Gastrocnemius medialis (tissue), 4 donors: ENCODE results near the gene SMARCC1. TPM values are rescaled to one million over a fixed set of nuclear protein-coding genes. Genes with fewer than 3 reads are reported as not detected.
"Not testable (repeated sequence)": the region's sequence is repeated elsewhere in the genome, so short reads cannot be mapped to it uniquely, and the experiment has no call there.

Source experiments
- ATAC-seq, 2 donors: fragments of 150-250 bp; one replicate each; pipeline ENCODE4 v1.9.1; 2016
- DNase-seq, 2 donors: peaks; one replicate each; pipeline ENCODE4 v3.0.0-alpha.2; 2019
- H3K27ac ChIP-seq, 4 donors: fragments of 200-600 bp; sonication (generic); 1 replicate in 1 of 4; 2 replicates in 3 of 4; pipeline ENCODE4 v1.5.1; 2016 to 2018; ENCODE audit warnings: mild to moderate bottlenecking in 2 of 4, moderate library complexity in 1 of 4
- H3K27me3 ChIP-seq, 3 donors: fragments of 200-600 bp; sonication (generic) in 2 of 3; 1 replicate in 1 of 3; 2 replicates in 2 of 3; pipeline versions ENCODE4 v1.5.1 to v1.6.0; 2016 to 2019; ENCODE audit warnings: mild to moderate bottlenecking in 1 of 3, moderate library complexity in 1 of 3
- H3K36me3 ChIP-seq, 2 donors: fragments of 200-600 bp; sonication (generic) in 1 of 2; one replicate each; pipeline ENCODE4 v1.5.1; 2017 to 2018
- H3K4me1 ChIP-seq, 2 donors: fragments of 200-600 bp; sonication (generic) in 1 of 2; one replicate each; pipeline ENCODE4 v1.5.1; 2016 to 2017; ENCODE audit warnings: mild to moderate bottlenecking in 2 of 2
- H3K4me3 ChIP-seq, 4 donors: fragments of 200-600 bp; sonication (generic) in 3 of 4; 1 replicate in 1 of 4; 2 replicates in 3 of 4; pipeline ENCODE4 v1.5.1; 2016 to 2019; ENCODE audit warnings: mild to moderate bottlenecking in 2 of 4
- H3K9me3 ChIP-seq, 3 donors: fragments of 200-600 bp; sonication (generic) in 2 of 3; 1 replicate in 1 of 3; 2 replicates in 2 of 3; pipeline ENCODE4 v1.5.1; 2016 to 2019
- POLR2A ChIP-seq, 2 donors: fragments of 450-650 bp; IDR thresholded peaks; one replicate each; pipeline ENCODE4 v1.6.1; 2017; ENCODE audit warnings: antibody characterized with exemption in 2 of 2, mild to moderate bottlenecking in 2 of 2, moderate library complexity in 2 of 2
- in situ Hi-C, 4 donors: fragments of 200-750 bp; cut with MboI; loops; one replicate each; pipeline versions ENCODE4 v1.15.0 to v1.8.0; 2017; ENCODE audit warnings: low sequenced_read_pairs in 4 of 4
- intact Hi-C: fragments of 100-400 bp; cut with DNase I; formaldehyde crosslinking; loops from one replicate; pipeline ENCODE4 v1.15.1; 2023; ENCODE audit warnings: low total_unique reads
- total RNA-seq, 4 donors: library from RNA; depleted of rRNA; stranded (reverse); fragments of >200 nt; gene quantifications; one replicate each; pipeline versions ENCODE4 v1.1.0 to v1.2.3, GENCODE V29; 2016
- TF ChIP-seq, protein P1 (sequence below), 5 experiments: fragments of 450-650 bp in 3 of 5; fragments of 200-600 bp in 2 of 5; sonication (generic) in 2 of 5; IDR thresholded peaks in 4 of 5; conservative IDR thresholded peaks in 1 of 5; 1 replicate in 4 of 5; 2 replicates in 1 of 5; pipeline ENCODE4 v1.5.1; 2016 to 2019; ENCODE audit warnings: antibody characterized with exemption in 5 of 5, mild to moderate bottlenecking in 3 of 5, moderate library complexity in 3 of 5

The SMARCC1 gene
- total RNA-seq, 4 donors from 2014 or later: 24.5 to 32.1 (median 28.1) TPM

DNA sequence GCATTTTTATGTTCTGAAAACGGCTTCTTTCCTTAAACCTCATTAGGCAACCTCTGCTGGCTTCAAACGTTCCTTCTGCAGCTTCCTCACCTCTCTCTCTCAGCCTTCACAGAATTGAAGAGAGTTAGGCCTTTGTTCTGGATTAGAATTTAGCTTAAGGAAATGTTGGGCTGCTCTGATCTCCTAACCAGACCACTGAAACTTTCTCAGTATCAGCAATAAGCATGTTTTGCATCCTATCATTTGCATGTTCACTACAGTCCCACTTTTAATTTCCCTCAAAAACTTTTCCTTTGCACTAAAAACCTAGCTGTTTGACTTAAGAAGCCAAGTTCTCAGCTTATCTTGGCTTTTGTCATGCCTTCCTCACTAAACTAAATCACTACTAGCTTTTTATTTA lies 49.5 kb downstream of the SMARCC1 start:
- H3K36me3 ChIP-seq: peaks cover 2 to 75% of the 10 kb centered on the region in 2 donors
- H3K27me3 ChIP-seq: no peaks in the 10 kb centered on the region
- H3K4me3 ChIP-seq: no peak overlapping the region
- intact Hi-C loops: no loop called here
- in situ Hi-C loops: no loop called here
- no peaks in the 10 kb centered on the region for H3K4me1 ChIP-seq
- H3K27ac ChIP-seq: no peak overlapping the region
- H3K9me3 ChIP-seq: no peaks in the 10 kb centered on the region
- DNase-seq (no peak), ATAC-seq (no peak)
- no peak for TF ChIP-seq POLR2A (IDR thresholded peaks at IDR 0.05)
- TF ChIP-seq, protein P1, sequence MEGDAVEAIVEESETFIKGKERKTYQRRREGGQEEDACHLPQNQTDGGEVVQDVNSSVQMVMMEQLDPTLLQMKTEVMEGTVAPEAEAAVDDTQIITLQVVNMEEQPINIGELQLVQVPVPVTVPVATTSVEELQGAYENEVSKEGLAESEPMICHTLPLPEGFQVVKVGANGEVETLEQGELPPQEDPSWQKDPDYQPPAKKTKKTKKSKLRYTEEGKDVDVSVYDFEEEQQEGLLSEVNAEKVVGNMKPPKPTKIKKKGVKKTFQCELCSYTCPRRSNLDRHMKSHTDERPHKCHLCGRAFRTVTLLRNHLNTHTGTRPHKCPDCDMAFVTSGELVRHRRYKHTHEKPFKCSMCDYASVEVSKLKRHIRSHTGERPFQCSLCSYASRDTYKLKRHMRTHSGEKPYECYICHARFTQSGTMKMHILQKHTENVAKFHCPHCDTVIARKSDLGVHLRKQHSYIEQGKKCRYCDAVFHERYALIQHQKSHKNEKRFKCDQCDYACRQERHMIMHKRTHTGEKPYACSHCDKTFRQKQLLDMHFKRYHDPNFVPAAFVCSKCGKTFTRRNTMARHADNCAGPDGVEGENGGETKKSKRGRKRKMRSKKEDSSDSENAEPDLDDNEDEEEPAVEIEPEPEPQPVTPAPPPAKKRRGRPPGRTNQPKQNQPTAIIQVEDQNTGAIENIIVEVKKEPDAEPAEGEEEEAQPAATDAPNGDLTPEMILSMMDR (IDR thresholded peaks at IDR 0.05 in 4 of 5, conservative IDR thresholded peaks at IDR 0.05 in 1 of 5): no peak

DNA sequence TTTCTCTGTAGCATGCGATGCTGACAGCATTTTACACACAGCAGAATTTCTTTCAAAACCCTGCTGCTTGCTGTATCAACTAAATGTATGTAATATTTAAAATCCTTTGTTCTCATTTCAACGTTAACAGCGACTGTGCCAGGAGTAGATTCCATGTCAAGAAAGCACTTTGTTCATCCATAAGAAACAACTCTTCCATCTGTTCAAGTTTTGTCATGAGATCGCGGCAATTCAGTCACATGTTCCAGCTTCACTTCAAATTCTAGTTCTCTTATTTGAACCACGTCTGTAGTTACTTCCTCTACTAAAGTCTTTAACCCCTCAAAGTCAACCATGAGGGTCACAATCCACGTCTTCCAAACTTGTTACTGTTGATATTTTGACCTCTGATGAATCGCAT lies 50.6 kb downstream of the SMARCC1 start:
- ATAC-seq (no peak), DNase-seq (no peak)
- Histone ChIP-seq H3K9me3 (no peaks in the 10 kb centered on the region), H3K27me3 (no peaks in the 10 kb centered on the region), H3K4me3 (no peak overlapping the region), H3K27ac (no peak overlapping the region), H3K4me1 (no peaks in the 10 kb centered on the region), H3K36me3 (peaks cover 2 to 71% of the 10 kb centered on the region in 2 donors)
- TF ChIP-seq POLR2A (IDR thresholded peaks at IDR 0.05): no peak
- TF ChIP-seq, protein P1 (IDR thresholded peaks at IDR 0.05 in 4 of 5, conservative IDR thresholded peaks at IDR 0.05 in 1 of 5): no peak
- in situ Hi-C loops (no loop called here), intact Hi-C loops (no loop called here)

DNA sequence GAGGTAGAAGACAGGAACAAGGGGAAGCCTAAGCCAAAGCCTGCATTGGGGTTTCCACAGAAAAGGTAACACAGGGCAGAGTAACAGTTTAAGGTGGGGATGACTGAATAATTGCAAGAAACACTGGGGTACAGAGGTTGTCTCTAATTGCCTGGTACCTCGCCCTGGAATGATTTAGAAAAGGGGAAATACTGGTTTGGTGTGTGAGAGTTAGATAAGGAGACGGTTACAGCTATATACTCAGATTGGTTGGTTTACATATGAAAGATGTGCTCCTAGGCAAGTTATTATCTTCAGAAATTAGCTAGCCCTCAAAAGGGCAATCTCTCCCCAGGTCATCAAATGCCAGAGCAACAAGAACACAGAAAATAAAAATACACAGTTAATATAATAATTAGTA lies 58.8 kb downstream of the SMARCC1 start:
- ATAC-seq (no peak), DNase-seq (no peak)
- no peaks in the 10 kb centered on the region for H3K27me3 ChIP-seq
- H3K36me3 ChIP-seq: peaks cover 0 to 48% of the 10 kb centered on the region in 2 donors
- H3K9me3 ChIP-seq: no peaks in the 10 kb centered on the region
- H3K4me3 ChIP-seq: no peak overlapping the region
- no peaks in the 10 kb centered on the region for H3K4me1 ChIP-seq
- TF ChIP-seq POLR2A (IDR thresholded peaks at IDR 0.05): no peak
- TF ChIP-seq, protein P1 (IDR thresholded peaks at IDR 0.05 in 4 of 5, conservative IDR thresholded peaks at IDR 0.05 in 1 of 5): no peak
- in situ Hi-C loops (no loop called here), intact Hi-C loops (no loop called here)
- no peak overlapping the region for H3K27ac ChIP-seq

DNA sequence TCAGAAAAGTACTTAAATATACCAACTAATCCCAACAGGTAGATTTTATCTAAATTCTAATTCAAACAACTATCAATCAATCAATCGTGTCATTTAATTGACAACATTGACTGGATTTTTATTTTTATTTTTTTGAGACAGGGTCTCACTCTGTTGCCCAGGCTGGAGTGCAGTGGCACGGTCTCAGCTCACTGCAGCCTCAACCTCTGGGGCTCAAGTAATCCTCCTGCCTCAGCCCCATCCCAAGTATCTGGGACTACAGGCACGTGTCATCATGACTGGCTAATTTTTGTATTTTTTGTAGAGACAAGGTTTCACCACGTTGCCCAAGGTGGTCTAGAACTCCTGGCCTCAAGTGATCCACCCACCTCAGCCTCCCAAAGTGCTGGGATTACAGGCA lies 64.2 kb downstream of the SMARCC1 start:
- H3K4me3 ChIP-seq, H3K27ac ChIP-seq, intact Hi-C loops, H3K4me1 ChIP-seq, H3K9me3 ChIP-seq, ATAC-seq, H3K27me3 ChIP-seq, in situ Hi-C loops, DNase-seq: not testable (repeated sequence)
- H3K36me3 ChIP-seq: peaks cover 0 to 36% of the 10 kb centered on the region in 2 donors

DNA sequence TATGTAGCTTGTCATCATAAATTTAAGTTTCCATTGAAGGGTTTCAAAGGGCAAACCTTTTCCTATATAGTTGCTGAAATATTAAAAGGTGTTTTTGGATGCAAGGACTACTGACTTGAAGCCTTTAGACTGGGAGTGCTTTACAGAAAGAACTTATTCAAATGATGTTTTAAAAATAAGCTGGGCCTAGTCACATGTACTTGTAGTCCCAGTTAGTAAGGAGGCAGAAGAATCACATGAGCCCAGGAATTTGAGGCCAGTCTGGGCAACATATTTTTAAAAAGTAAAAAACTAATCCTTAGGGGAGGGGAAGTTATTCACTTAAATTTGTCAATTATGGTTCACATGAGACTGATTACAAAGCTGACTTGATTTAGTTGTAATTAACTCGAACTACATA lies 65.0 kb downstream of the SMARCC1 start:
- intact Hi-C loops (no loop called here), in situ Hi-C loops (no loop called here)
- Histone ChIP-seq H3K9me3 (no peaks in the 10 kb centered on the region), H3K36me3 (peaks cover 0 to 41% of the 10 kb centered on the region in 2 donors), H3K27me3 (no peaks in the 10 kb centered on the region), H3K4me3 (no peak overlapping the region), H3K4me1 (peaks cover 0 to 5% of the 10 kb centered on the region in 2 donors), H3K27ac (no peak overlapping the region)
- ATAC-seq (no peak), DNase-seq (no peak)
- TF ChIP-seq, protein P1 (IDR thresholded peaks at IDR 0.05 in 4 of 5, conservative IDR thresholded peaks at IDR 0.05 in 1 of 5): no peak
- TF ChIP-seq POLR2A (IDR thresholded peaks at IDR 0.05): no peak
